T-helper 1 cell treated with Interleukin-12 subunit alpha and Interleukin-12 subunit beta and Interleukin-4 antibody, amounts not matched to agents 30 ng/mL and 1 ng/mL, for 36 hours (primary cell): Measurements from ENCODE around the gene APMAP. TPM values are rescaled to one million over a fixed set of nuclear protein-coding genes. Genes with fewer than 3 reads are reported as not detected.

Source experiments
- intact Hi-C: fragments of 100-400 bp; cut with micrococcal nuclease; formaldehyde crosslinking; loops from one replicate; pipeline ENCODE4 v1.15.1; 2024
- total RNA-seq: library from RNA; stranded (reverse); gene quantifications from 2 replicates; pipeline ENCODE4 v1.2.3, GENCODE V29; 2022

APMAP gene
- total RNA-seq, 1 donor from 2014 or later: 47.3 TPM

- intact Hi-C loops: no loop called here
These were observed 1.7 kb downstream of the APMAP start for GRCh38 chr20:24990810-24991252.

DNA sequence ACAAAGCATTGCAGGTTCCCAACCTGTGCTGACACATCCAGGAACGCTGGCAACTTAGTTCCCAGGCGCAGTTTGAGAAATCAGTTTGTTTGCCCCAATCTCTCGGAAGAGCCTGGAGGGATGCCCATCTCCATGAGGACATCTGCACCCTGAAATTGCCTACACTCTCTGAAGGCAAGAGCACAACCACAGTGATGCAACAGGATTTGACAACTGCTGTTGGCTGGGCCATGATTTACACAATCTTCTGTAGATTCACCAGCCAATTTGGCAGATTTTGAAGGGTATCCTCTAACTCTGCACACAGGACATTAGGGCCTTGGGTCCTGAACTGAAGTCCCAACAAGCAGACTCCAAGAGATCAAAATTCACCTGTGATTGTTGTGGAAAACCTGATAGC, 3.4 kb downstream of the APMAP start:
- intact Hi-C loops: no loop called here

DNA sequence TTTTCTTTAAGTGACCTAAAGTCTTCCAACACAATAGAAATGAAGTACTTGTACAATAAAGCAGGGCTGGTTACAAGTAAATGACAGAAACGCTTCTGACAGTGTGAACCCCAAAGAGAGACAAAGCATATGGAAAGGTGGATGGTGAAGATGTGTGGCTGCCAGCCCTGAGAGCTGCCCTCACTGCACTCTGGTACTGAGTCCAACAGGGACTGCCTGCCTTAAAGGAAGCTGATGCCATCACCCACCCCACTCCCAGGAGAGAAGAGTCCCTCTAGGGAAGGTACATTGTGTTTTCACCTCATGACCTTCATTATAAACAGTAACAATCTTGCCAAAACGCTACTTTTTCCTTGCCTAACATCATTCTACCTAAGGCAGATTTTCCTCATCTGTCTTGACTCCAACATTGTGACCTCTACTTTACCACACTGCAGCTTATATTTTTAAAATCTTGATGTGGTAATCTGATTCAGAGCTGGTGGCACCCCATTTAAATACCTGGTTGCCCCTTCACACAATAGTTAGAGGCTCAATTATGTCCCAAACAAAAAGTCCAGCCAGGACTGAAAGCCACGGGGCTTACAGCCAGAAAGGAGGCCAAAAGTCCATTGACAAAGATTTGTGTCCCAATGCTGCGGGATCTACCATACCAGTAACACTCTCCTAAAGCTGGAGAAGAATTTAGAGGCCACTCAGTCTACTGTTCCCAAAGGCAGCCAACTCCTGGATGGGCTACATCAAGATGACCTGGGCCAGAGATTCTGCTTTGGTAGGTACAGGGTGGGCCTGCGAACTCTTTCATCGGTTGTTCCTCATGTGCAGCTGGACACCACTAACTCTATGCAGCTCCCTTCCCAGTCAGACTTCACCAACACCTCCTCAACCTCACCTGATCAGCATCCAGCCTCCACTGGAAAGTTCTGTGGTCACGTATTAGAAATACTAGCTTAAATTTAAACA, 4.4 kb downstream of the APMAP start:
- intact Hi-C loops: no loop called here

DNA sequence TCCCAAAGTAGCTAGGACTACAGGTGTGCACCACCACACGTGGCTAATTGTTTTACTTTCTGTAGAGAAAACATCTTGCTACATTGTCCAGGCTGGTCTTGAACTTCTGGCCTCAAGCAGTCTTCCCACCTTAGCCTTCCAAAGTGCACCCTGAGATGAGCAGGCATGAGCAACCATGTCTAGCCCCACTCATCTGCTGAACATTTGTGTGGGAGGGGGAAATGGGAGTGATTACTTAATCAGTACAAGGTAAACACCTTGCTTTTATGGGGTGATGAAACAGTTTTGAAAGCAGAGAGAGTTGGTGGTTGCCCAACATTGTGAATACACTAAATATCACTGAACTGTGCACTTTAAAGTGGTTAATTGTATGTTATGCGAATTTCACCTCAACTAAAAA, 5.3 kb downstream of the APMAP start:
- intact Hi-C loops: no loop called here

- intact Hi-C loops: no loop called here
These were observed 6.0 kb downstream of the APMAP start for GRCh38 chr20:24986436-24987015.

DNA sequence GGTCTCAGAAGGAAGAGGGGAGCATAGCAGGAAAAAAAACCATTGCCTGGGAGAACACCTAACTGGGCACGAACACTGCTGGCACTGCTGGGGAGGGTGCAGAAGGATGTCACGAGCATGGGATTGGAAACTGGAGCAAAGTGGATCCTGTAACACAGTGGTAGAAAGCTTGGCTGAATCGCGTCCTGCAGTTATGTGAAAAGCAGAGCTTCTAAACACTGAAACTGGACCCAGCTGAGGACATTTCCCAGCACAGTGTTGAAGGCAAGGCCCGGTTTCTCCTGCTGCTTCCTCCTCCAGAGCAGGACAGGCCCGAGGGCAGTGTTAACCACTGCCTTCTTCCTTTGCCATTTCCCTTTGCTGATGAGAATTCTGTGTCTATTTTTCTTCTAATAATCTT, 6.7 kb downstream of the APMAP start:
- intact Hi-C loops: no loop called here

DNA sequence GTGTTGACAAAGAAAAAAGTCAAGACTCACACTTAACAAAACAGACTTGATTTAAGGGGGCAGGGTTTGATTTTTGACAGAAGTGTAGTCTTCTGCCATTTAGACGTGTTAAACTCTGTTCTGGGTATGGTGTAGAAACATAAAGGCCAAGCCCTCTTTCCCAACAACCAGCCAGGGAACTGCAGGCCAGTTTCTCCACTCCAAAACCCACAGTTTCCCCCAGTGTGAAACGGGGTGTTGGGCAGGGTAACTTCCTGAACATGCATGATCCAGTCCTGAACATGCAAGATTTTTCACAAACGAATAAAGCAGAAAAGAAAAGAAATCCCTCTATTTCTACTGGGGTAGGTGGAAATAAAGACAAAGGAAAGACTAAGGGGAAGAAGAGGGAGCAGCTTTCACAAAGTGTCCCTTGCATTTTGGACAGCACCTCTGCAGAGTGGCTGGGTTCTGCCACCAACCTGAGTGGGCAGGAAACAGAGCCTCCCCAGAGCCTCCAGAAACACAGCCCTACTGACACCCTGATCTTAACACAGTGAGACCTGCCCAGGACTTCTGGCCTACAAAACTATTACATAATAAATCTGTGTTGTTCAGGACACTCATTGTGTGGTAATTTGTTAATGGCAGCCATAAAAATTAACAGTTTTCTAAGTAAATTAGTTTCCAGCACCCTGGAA, 7.5 kb downstream of the APMAP start:
- intact Hi-C loops: no loop called here

DNA sequence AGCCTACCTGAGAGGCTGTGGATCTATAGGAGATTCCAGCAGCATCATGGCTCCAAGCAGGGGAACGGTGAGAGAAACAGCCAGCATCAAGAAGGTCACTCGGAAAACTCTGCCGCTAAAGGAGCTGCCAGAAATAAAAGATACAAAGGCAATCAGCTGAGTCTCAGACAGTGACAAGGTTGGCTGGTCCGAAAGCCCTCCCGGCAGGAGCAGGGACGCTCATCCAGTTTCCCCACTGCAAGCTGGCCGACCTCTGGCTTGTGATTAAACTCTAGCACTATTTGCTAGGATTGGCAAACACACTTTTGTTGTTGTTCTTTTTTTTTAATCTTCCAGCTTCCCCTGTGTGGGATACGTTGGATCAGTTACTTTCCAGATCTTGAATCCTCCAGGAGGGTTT, 8.7 kb downstream of the APMAP start:
- intact Hi-C loops: no loop called here

- intact Hi-C loops: no loop called here
These were observed 10.8 kb downstream of the APMAP start for GRCh38 chr20:24981790-24982189.

- intact Hi-C loops: no loop called here
These were observed 11.3 kb downstream of the APMAP start for GRCh38 chr20:24981282-24981681.

DNA sequence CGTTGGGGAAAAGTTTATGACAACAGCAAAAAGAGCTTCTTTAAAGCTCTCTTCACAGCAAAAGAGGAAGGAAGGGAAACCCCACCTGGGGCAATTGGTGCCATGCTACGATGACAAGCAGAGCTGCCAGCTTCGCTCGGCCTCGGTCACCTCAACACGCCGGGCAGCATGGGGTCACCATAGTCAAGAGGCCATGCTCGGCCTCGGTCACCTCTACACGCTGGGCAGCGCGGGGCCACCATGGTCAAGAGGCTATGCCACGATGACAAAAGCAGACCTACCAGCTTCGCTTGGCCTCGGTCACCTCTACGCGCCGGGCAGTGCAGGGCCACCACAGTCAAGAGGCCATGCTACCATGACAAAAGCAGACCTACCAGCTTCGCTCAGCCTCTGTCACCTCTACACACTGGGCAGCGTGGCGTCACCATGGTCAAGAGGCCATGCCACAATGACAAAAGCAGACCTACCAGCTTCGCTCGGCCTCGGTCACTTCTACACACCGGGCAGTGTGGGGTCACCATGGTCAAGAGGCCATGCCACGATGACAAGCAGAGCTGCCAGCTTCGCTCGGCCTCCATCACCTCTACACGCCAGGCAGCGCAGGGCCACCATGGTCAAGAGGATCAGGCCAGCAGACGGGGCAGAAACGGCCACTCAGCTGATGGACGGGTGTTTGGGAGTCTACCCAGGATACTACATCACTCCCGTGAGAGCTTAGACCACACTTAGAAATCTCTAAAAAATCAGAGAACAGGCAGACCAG, 12.1 kb downstream of the APMAP start:
- intact Hi-C loops: no loop called here

GRCh38 chr20:24979036-24979960, 13.3 kb downstream of the APMAP start:
- intact Hi-C loops: no loop called here

GRCh38 chr20:24978513-24978912, 14.0 kb downstream of the APMAP start:
- intact Hi-C loops: no loop called here

GRCh38 chr20:24977797-24978196, 14.8 kb downstream of the APMAP start:
- intact Hi-C loops: no loop called here

GRCh38 chr20:24977336-24977735, 15.2 kb downstream of the APMAP start:
- intact Hi-C loops: no loop called here

- intact Hi-C loops: no loop called here
These were observed 20.2 kb downstream of the APMAP start for GRCh38 chr20:24972341-24972740.

DNA sequence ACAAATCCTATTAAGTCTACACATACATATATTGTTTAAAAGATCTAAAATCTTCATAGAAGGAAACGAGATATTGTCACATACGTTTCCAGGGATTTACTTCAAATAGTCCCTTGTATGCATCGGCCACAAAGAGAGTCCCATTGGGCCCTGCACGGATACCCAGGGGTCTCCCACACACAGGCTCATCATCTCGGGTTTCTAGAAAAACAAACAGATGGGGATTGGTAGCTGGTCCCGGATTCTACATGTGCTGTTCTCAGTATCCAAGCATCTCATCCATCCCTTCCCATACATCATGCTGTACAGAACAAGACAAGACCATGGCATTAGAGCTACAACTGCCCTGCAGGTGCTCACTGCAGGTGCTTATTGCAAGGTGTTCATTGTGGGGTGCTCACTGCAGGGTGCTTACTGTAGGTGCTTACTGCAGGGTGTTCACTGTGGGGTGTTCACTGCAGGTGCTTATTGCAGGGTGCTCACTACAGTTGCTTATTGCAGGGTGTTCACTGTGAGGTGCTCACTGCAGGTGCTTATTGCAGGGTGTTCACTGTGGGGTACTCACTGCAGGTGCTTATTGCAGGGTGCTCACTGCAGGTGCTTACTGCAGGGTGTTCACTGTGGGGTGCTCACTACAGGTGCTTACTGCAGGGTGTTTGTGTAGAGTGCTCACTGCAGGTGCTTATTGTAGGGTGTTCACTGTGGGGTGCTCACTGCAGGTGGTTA, 21.0 kb downstream of the APMAP start:
- intact Hi-C loops: no loop called here

DNA sequence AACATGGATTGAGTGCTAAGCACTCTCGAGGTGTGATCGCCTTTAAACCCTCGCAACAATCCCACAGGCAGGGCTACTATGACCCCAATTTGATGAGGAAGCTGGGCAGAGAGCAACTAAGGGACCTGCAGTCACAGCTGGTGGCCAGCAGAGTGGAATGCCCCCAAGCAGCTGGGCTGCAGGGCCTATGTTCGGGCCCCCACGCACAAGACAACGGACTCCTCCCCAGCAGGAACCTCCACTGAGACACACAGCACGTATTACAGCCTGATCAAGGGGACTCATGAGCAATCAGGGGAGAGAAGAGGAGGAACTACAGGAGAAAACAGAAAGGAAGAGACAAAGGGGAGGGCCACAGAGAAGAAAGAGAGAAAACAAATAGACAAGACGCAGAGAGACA, 21.8 kb downstream of the APMAP start:
- intact Hi-C loops: no loop called here

DNA sequence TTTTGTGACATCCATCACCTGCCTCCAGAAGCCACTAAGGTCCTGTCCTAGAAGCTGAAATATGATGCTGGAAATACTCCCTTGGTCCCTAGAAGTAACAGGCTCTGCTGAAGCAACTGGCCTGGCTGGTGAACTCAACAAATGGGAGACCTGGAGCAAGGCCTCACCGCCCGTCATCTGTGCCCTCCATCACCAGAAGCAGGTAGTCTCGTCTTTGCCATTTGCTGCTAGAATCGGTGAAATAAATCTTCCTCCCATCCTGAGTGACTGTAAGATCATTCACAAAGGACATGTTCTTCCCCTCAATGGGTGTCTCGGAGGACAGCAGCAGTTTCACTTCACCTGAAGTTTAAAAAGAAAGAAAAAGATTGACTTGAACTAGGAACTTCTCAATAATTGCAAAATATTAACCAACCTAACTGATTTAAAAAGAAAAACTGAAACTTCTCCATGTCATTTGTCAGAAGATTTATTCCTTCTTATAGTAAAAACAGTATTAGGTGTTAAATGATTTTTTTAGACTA, 22.5 kb downstream of the APMAP start:
- intact Hi-C loops: no loop called here
